ENCODE results near the gene SRPX2.

The SRPX2 gene

GRCh38 chrX:100643956-100644860 is at the start of gene SRPX2:
TSS of gene SRPX2 (plus strand) at chrX:100644199. CDS start at chrX:100646323, 2,124 bp downstream.
- no peak for DNase-seq

- no peak for DNase-seq
Observed at GRCh38 chrX:100596601-100597000, 47.4 kb upstream of the SRPX2 start.

- no peak for DNase-seq
Observed at GRCh38 chrX:100599456-100599855, 44.5 kb upstream of the SRPX2 start.

- no peak for DNase-seq
Observed at GRCh38 chrX:100600340-100600739, 43.7 kb upstream of the SRPX2 start.

GRCh38 chrX:100600758-100601157 is 43.2 kb upstream of the SRPX2 start:
- no peak for DNase-seq

GRCh38 chrX:100606753-100607152 is 37.2 kb upstream of the SRPX2 start:
- no peak for DNase-seq

- no peak for DNase-seq
Observed at GRCh38 chrX:100609591-100609990, 34.4 kb upstream of the SRPX2 start.

- DNase-seq: no peak
Observed at GRCh38 chrX:100611951-100612350, 32.0 kb upstream of the SRPX2 start.

GRCh38 chrX:100615005-100615404 is 29.0 kb upstream of the SRPX2 start:
- DNase-seq: no peak

- no peak for DNase-seq
Observed at GRCh38 chrX:100623001-100623400, 21.0 kb upstream of the SRPX2 start.

GRCh38 chrX:100625985-100626491 is 18.0 kb upstream of the SRPX2 start:
- DNase-seq: no peak

- DNase-seq: no peak
Observed at GRCh38 chrX:100635040-100635439, 9.0 kb upstream of the SRPX2 start.

GRCh38 chrX:100635989-100636320 is 8.0 kb upstream of the SRPX2 start:
- DNase-seq: no peak

GRCh38 chrX:100636321-100636991 is 7.5 kb upstream of the SRPX2 start, which contains the start of gene TSPAN6:
TSS of gene TSPAN6 (minus strand) at chrX:100636806. CDS start at chrX:100636694, 112 bp downstream.
- DNase-seq: peak; percentile 60 to 62

GRCh38 chrX:100642290-100642689 is 1.7 kb upstream of the SRPX2 start:
- DNase-seq: no peak

GRCh38 chrX:100643212-100643611 is 787 bp upstream of the SRPX2 start:
- DNase-seq: no peak

GRCh38 chrX:100645106-100645505 is 1.1 kb downstream of the SRPX2 start:
- DNase-seq: no peak

GRCh38 chrX:100647095-100647494 is 3.1 kb downstream of the SRPX2 start:
- DNase-seq: no peak

GRCh38 chrX:100647739-100648138 is 3.7 kb downstream of the SRPX2 start:
- DNase-seq: no peak

GRCh38 chrX:100648458-100649417 is 4.7 kb downstream of the SRPX2 start:
- no peak for DNase-seq

- no peak for DNase-seq
Observed at GRCh38 chrX:100649550-100650356, 5.8 kb downstream of the SRPX2 start.

GRCh38 chrX:100650841-100651240 is 6.8 kb downstream of the SRPX2 start:
- no peak for DNase-seq
